ENCODE data around the gene ADGRG7. TPM values are rescaled to one million over a fixed set of nuclear protein-coding genes. Genes with fewer than 3 reads are reported as not detected.
"Not testable (repeated sequence)": the region's sequence is repeated elsewhere in the genome, so short reads cannot be mapped to it uniquely, and the experiment has no call there.

The ADGRG7 gene
- total RNA-seq, 4 donors from 2014 or later: 1.8 to 18.3 (median 12.1) TPM

GRCh38 chr3:100580147-100580546, 29.3 kb upstream of the ADGRG7 start:
- intact Hi-C loops (cut with DNase I; ENCODE audit: low total_unique reads): no loop called here
- no peaks in the 10 kb centered on the region for H3K4me1 ChIP-seq
- no peak for TF ChIP-seq CTCF (IDR thresholded peaks at IDR 0.05)
- no peak for TF ChIP-seq EP300 (IDR thresholded peaks at IDR 0.05; ENCODE audit: low read depth)
- H3K4me3 ChIP-seq: no peak overlapping the region
- no peak overlapping the region for H3K27ac ChIP-seq
- in situ Hi-C loops (cut with MboI; ENCODE audit: low pct_ligation_motif_present in 1 of 4, low pct_unique_long_range_greater_than_20kb in 1 of 4, low sequenced_read_pairs in 3 of 4): loop anchor here in 3 of 4 donors (10.0 to 25.0 kb wide), 3 partner anchors 115 to 743 kb away; no protein-coding TSS in a partner anchor
- 27 to 29% methylated on average over 2 of the region's 2 CpGs for WGBS, 2 donors (ENCODE audit: low coverage in 1 of 2)
- DNase-seq: no peak
- no peaks in the 10 kb centered on the region for H3K36me3 ChIP-seq
- no peaks in the 10 kb centered on the region for H3K9me3 ChIP-seq
- H3K27me3 ChIP-seq: no peaks in the 10 kb centered on the region

- no peak for DNase-seq
- Histone ChIP-seq H3K27ac (no peak overlapping the region), H3K9me3 (no peaks in the 10 kb centered on the region), H3K36me3 (no peaks in the 10 kb centered on the region), H3K4me1 (no peaks in the 10 kb centered on the region), H3K4me3 (no peak overlapping the region), H3K27me3 (no peaks in the 10 kb centered on the region)
- TF ChIP-seq EP300 (IDR thresholded peaks at IDR 0.05; ENCODE audit: low read depth): no peak
- TF ChIP-seq CTCF (IDR thresholded peaks at IDR 0.05): no peak
- TF ChIP-seq POLR2A (IDR thresholded peaks at IDR 0.05): no peak
- TF ChIP-seq POLR2AphosphoS5 (IDR thresholded peaks at IDR 0.05): no peak
- 62 to 83% methylated on average over 1 of the region's 1 CpG for WGBS, 2 donors (ENCODE audit: low coverage in 1 of 2)
- in situ Hi-C loops (cut with MboI; ENCODE audit: low pct_ligation_motif_present in 1 of 4, low pct_unique_long_range_greater_than_20kb in 1 of 4, low sequenced_read_pairs in 3 of 4) (loop anchor here in 3 of 4 donors (10.0 to 25.0 kb wide), 3 partner anchors 117 to 744 kb away; no protein-coding TSS in a partner anchor), intact Hi-C loops (cut with DNase I; ENCODE audit: low total_unique reads) (no loop called here)
Observed at GRCh38 chr3:100581650-100582049, 27.8 kb upstream of the ADGRG7 start.

- H3K36me3 ChIP-seq; H3K27ac ChIP-seq; H3K27me3 ChIP-seq; H3K9me3 ChIP-seq; intact Hi-C loops (cut with DNase I; ENCODE audit: low total_unique reads); DNase-seq; H3K4me1 ChIP-seq; H3K4me3 ChIP-seq: not testable (repeated sequence)
- WGBS, 2 donors (ENCODE audit: low coverage in 1 of 2): 80 to 89% methylated on average over 3 to 10 of the region's 10 CpGs
- in situ Hi-C loops (cut with MboI; ENCODE audit: low pct_ligation_motif_present in 1 of 4, low pct_unique_long_range_greater_than_20kb in 1 of 4, low sequenced_read_pairs in 3 of 4): loop anchor here in 3 of 4 donors (10.0 to 25.0 kb wide), 3 partner anchors 117 to 745 kb away; no protein-coding TSS in a partner anchor
Observed at GRCh38 chr3:100582157-100582556, 27.2 kb upstream of the ADGRG7 start.

- H3K27me3 ChIP-seq: no peaks in the 10 kb centered on the region
- no peak overlapping the region for H3K4me3 ChIP-seq
- H3K9me3 ChIP-seq: no peaks in the 10 kb centered on the region
- H3K27ac ChIP-seq: no peak overlapping the region
- H3K4me1 ChIP-seq: no peaks in the 10 kb centered on the region
- H3K36me3 ChIP-seq: no peaks in the 10 kb centered on the region
- intact Hi-C loops (cut with DNase I; ENCODE audit: low total_unique reads): no loop called here
- TF ChIP-seq POLR2AphosphoS5 (IDR thresholded peaks at IDR 0.05) (no peak), POLR2A (IDR thresholded peaks at IDR 0.05) (no peak), CTCF (IDR thresholded peaks at IDR 0.05) (no peak), EP300 (IDR thresholded peaks at IDR 0.05; ENCODE audit: low read depth) (no peak)
- no peak for DNase-seq
- 89 to 96% methylated on average over 3 of the region's 3 CpGs for WGBS, 2 donors (ENCODE audit: low coverage in 1 of 2)
- in situ Hi-C loops (cut with MboI; ENCODE audit: low pct_ligation_motif_present in 1 of 4, low pct_unique_long_range_greater_than_20kb in 1 of 4, low sequenced_read_pairs in 3 of 4): loop anchor here in 3 of 4 donors (10.0 to 25.0 kb wide), 3 partner anchors 119 to 747 kb away; no protein-coding TSS in a partner anchor
Observed at GRCh38 chr3:100584101-100584660, 25.2 kb upstream of the ADGRG7 start.

GRCh38 chr3:100586832-100587231, 22.6 kb upstream of the ADGRG7 start:
- in situ Hi-C loops (cut with MboI; ENCODE audit: low pct_ligation_motif_present in 1 of 4, low pct_unique_long_range_greater_than_20kb in 1 of 4, low sequenced_read_pairs in 3 of 4) (loop anchor here in 3 of 4 donors (10.0 to 25.0 kb wide), 3 partner anchors 122 to 750 kb away; no protein-coding TSS in a partner anchor), intact Hi-C loops (cut with DNase I; ENCODE audit: low total_unique reads) (no loop called here)
- WGBS, 2 donors (ENCODE audit: low coverage in 1 of 2): 82% methylated on average over 3 of the region's 3 CpGs; no CpG with 5 or more reads in 1 of the 2 donors

More at GRCh38 chr3:100586832-100587231, 22.6 kb upstream of the ADGRG7 start:
- TF ChIP-seq EP300 (IDR thresholded peaks at IDR 0.05; ENCODE audit: low read depth) (no peak), POLR2AphosphoS5 (IDR thresholded peaks at IDR 0.05) (no peak), CTCF (IDR thresholded peaks at IDR 0.05) (no peak), POLR2A (IDR thresholded peaks at IDR 0.05) (no peak)
- no peak for DNase-seq
- Histone ChIP-seq H3K9me3 (no peaks in the 10 kb centered on the region), H3K27ac (no peak overlapping the region), H3K4me1 (peaks cover 0 to 18% (median 11%) of the 10 kb centered on the region in 4 donors), H3K27me3 (no peaks in the 10 kb centered on the region), H3K4me3 (no peak overlapping the region), H3K36me3 (no peaks in the 10 kb centered on the region)

Measured in transverse colon (tissue), 4 donors.